IPS-11a (cell line): Measurements from ENCODE around the gene KRTAP5-3.
"Not testable (repeated sequence)": the region's sequence is repeated elsewhere in the genome, so short reads cannot be mapped to it uniquely, and the experiment has no call there.

Source experiments
- H3K4me3 ChIP-seq: one replicate; pipeline ENCODE4 v1.5.1; 2013; ENCODE audit warnings: low read depth, low read length, control low read depth

The KRTAP5-3 gene

DNA sequence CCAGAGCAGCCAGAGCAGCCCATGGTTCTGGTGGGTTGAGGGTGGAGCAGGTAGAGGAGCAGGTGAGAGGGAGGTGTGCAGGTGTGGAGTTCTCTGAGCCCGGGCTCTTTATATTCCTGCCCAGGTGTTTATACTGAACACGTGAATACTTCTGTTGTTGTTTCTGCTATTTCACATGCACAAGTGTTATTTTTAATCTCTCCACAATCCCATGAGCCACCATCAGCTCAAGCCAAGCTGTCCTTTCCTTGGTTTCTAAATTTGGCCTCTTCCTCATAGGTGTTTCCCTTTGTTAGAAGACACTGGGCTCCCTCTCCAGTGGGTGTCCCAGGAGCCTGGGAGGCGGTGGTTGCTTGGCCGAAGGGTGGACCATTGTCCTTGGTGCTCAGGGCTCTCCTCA is at the start of gene KRTAP5-3:
KRTAP5-3 (minus strand) TSS at position 101 of the 400 bp plus-strand sequence; CDS start at position 23, 78 bp downstream.
- H3K4me3 ChIP-seq: no peak within 1 kb of the TSS

DNA sequence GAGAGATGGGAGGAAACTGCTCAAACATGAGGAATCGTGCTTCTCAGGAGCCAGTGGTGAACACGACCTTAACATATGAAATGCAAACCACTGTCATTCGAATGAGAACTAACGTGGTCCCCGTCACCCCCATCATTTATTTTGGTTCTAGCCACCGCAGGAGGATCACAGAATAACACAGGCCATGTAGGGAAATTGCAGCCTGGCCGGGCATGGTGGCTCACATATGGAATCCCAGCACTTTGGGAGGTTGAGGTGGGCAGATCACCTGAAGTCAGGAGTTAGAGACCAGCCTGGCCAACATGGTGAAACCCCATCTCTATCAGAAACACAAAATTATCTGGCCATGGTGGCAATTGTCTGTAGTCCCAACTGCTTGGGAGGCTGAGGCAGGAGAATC is 48.4 kb upstream of the KRTAP5-3 start:
- no peak overlapping the region for H3K4me3 ChIP-seq

GRCh38 chr11:1656061-1656441 is 47.8 kb upstream of the KRTAP5-3 start:
- H3K4me3 ChIP-seq: no peak overlapping the region

DNA sequence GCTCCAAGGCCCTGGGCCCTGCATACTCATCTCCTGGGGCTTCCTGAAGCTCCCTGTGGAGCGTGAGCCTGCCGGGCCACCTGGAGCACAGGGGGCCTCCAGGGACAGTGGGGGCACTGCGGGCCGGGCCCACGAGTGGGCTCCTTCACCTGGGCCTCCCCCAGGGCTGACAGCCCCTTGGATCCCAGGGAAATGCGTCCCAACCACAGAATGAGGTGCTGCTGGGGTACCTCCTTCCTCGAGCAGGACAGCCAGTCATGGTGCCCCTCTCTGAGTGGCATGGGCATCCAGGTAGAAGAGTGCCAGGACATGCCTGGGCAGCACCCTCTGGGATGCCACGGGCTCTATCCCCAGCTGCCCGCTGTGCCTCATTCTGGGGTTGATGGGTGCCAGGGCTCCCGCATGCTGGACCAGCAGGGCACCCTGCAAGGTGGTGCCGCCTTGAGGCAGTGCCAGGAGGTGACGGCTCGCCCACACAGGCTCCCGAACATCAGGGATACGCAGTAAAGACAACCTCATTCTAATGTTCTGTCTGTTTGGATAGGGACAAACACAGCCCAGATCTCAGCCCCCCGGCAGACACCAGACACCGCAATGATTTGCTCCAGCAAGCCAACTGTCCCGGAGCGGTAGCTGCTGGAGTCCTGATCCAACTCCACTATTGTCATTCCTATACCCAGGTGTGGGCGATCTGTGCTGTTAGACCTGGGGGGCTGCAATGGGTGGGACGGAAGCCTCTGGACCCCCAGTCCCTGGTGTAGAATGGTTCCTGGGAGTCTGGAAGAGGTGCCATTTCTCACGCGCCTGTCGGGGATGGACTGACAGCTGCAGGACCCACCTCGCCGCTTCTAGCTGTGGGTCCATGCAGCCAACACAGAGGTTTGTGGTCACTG is 47.2 kb upstream of the KRTAP5-3 start:
- no peak overlapping the region for H3K4me3 ChIP-seq

DNA sequence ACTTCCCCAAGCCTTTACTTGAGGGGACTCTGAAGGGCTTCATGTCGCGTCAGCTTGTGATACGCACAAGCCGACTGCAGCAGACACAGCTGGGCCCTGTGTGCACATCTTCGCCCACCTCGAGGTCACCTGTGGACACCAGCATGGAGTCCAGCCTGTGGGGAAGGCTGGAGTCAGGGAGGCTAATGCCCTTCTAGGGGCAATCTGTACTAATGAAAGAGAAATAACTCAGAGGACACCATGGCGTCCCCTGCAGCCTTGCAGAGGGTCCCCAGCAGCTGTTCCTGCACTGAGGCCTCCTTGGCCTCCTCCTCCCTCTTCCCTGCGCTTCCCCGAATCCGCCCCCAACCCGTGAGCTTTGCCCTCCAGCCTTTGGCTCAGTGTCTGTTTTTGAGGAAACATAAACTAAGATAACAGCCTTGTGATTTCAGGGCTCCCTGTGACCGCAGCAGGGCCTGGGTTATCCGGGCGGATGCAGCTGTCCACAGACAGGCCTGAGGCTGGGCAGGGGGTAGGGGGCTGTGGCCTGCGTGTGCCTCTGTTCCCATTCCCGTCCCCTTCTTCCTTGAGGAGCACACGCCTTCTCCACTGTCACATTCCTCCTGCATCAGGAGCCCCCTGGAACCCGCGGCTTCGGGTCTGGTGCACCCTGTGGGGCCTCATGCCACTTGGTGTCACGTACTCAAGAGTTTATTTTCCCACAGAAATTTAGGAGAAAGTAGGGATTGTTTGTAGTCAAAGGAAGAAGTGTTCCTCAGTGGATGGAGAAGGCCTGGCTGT is 46.3 kb upstream of the KRTAP5-3 start:
- no peak overlapping the region for H3K4me3 ChIP-seq

- no peak overlapping the region for H3K4me3 ChIP-seq
These were observed 45.5 kb upstream of the KRTAP5-3 start for GRCh38 chr11:1653541-1654387.

DNA sequence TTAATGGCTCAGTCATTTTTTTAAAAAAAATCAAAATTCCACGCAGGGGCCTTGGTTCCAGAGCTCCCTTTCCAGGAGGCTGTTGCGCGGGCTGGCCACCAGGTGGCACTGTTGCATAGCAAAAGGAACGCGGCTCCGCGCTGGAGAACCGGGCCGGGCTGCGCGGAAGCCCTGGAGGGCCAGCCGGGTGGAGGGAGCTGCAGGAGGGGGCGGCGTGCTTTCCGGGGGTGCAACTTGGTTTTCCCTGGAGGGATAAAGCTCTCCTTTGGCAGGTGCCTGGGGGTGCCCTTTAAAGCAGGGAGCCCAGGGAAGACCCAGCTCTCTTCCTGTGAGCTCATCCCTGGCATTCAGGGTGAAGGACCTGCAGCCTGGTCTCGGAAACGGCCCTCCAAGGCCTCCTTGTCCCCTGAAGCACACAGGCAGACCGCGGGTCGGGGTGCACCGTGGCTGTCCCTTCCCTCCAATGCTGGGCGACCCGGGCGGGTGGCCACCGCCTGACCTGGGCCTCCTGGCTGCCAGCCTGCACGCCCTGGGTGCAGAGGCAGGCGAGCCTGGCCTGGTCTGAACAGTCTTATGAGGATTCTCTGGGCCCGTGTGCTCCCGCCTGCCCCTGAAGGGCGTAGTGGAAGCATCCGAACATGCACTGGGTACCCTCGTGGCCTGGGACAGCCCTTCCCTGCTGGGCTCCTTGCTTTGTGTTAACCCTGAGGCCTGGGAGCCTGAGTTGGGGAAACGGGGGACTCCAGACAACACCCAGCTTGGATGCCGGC is 44.7 kb upstream of the KRTAP5-3 start:
- no peak overlapping the region for H3K4me3 ChIP-seq

- no peak overlapping the region for H3K4me3 ChIP-seq
These were observed 44.1 kb upstream of the KRTAP5-3 start for GRCh38 chr11:1652442-1652770.

- no peak overlapping the region for H3K4me3 ChIP-seq
These were observed 43.8 kb upstream of the KRTAP5-3 start for GRCh38 chr11:1652026-1652425.

DNA sequence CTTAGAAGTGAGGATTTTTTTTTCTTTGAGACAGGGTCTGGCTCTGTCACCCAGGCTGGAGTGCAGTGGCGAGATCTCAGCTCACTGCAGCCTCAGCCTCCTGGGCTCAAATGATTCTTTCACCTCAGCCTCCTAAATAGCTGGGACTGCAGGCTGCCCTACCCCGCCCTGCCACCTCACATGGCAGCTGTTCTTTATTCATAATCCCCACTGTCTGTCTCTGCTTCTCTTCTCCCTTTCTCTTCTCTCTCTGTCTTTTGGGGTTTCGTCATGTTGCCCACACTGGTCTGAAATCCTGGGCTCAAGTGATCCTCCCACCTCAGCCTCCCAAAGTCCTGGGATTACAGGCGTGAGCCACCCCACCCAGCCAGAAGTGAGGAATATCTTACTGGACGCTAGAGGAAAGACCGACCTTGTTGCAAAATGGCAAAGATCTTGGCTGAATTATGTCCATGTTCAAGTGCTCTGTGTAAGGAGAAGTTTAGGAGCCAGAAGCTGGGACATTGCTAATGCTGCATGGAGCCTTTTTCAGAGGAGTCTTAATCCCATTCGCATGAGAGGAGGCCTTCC is 43.2 kb upstream of the KRTAP5-3 start:
- no peak overlapping the region for H3K4me3 ChIP-seq

DNA sequence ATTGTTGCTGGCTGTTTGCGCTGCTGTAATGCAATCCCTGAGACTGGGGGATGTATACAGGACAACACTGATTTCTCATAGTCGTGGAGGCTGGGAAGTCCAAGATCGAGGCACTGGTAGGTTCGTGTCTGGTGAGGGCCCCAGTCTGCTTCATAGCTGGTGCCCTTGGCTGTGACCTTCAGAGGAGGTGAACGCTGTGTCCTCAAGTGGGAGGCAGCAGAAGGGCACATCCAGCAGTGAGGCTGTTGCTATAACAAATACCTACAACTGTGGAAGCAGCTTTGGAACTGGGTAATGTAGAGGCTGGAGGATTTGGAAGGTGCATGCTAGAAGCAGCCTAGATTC is 42.6 kb upstream of the KRTAP5-3 start:
- no peak overlapping the region for H3K4me3 ChIP-seq

GRCh38 chr11:1650034-1650917 is 42.0 kb upstream of the KRTAP5-3 start:
- no peak overlapping the region for H3K4me3 ChIP-seq

DNA sequence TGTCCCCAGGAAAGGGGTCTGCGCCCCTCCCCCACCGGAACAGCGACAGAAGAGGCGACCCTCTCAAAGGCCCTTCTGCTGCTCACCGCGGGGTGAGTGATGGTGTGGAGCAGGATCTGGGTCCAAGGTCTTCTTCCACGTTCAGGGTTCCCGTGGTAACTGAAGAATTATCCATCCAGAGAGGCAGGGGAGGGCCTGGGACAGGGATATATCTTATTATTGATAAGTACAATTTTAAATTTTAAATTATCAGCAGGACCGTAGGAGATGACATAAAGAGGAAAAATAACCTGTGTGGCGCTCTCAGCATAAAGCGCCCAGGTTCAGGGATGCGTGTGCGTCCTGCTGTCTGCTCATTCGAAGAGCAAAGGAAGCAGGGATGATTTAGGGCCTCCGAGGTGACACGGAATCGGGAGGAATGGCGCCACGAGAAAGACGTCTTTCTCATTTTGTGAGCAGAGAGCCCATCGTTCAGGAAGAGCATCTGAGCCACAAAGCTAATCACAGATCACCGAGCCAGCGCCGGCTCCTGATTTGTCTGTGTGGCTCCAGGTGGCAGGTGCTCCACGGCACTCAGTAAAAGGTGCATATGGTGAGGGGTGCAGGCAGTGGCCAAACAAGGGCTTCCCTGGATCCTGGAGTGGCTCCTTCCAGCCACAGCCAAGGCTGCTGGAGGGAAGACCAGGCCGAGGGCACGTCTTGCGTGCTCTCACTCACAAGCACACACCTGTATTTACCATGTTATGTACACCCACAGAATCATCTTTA is 40.6 kb upstream of the KRTAP5-3 start:
- H3K4me3 ChIP-seq: no peak overlapping the region

DNA sequence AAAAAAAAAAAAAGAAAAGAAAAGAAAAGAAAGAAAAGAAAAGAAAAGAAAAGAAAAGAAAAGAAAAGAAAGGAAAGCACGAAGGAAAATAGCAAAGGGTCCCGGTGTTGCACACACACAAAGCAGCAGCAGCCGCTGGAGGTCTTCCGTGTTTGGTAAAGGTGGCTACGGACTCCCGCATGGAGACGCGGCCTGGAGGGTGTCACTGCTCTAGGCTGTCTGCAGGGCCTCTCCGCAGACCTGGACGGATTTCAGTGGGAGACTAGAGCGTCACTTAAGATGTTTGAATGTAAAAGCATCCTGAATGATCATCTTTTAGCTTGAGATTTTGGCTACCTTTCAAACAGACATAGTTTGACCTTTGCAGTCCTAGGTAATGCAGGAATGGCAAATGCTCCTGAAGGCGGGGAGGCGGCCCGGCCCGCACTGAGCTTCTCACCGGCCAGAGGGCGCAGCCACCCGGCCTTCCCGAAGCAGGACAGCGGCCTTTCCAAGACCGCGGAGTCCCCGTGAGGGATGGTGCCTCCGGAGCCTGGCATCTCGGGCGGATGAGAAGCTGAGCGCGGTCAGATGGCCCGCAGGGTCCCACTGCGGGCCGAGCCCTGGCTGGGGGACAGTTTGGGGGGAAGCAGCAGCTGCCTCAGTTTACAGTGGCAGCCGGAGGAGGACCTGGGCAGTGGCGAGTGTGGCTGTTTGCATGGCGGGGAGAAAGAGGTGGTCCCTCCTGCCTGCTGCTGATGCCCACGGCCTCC is 39.8 kb upstream of the KRTAP5-3 start:
- H3K4me3 ChIP-seq: no peak overlapping the region

GRCh38 chr11:1646540-1646939 is 38.3 kb upstream of the KRTAP5-3 start:
- not testable (repeated sequence) for H3K4me3 ChIP-seq

- no peak overlapping the region for H3K4me3 ChIP-seq
These were observed 37.1 kb upstream of the KRTAP5-3 start for GRCh38 chr11:1645357-1645821.

GRCh38 chr11:1644601-1645356 is 36.5 kb upstream of the KRTAP5-3 start:
- no peak overlapping the region for H3K4me3 ChIP-seq
